ENCODE data around the gene OR2D3. TPM values are rescaled to one million over a fixed set of nuclear protein-coding genes. Genes with fewer than 3 reads are reported as not detected.
A peak's percentile ranks its signal among the peaks of the same experiment; 100 is the strongest.

OR2D3 gene
- polyA plus RNA-seq (2013, experiment 1 of 2): not detected
- polyA plus RNA-seq (2013, experiment 2 of 2): not detected

- Histone ChIP-seq H3K9ac (ENCODE audit: low read depth, low read length, poor library complexity) (no peak within 1 kb of the TSS), H2BK12ac (ENCODE audit: low read length) (no peak within 1 kb of the TSS), H3K23ac (ENCODE audit: low read depth, low read length, poor library complexity) (no peak within 1 kb of the TSS), H3K4ac (ENCODE audit: low read length) (no peak within 1 kb of the TSS), H2BK5ac (ENCODE audit: low read length) (no peak within 1 kb of the TSS), H3K27me3 (ENCODE audit: control insufficient read depth in 3 of 3, insufficient read depth in 3 of 3, low read depth in 1 of 3, low read length in 3 of 3) (no peaks in the 10 kb centered on the region), H3K4me1 (ENCODE audit: control insufficient read depth in 2 of 2, insufficient read depth in 1 of 2, low read depth in 1 of 2, low read length in 2 of 2) (peaks cover 0 to 2% of the 10 kb centered on the region in 2 donors), H2BK15ac (ENCODE audit: low read length) (no peak within 1 kb of the TSS), H3K18ac (ENCODE audit: low read length) (no peak within 1 kb of the TSS), H3K9me3 (replicated peaks in 1 of 2; ENCODE audit: control insufficient read depth in 2 of 2, insufficient read depth in 1 of 2, low read depth in 1 of 2, low read length in 2 of 2) (no peaks in the 10 kb centered on the region), H3K79me1 (ENCODE audit: low read depth, low read length) (no peaks in the 10 kb centered on the region), H2BK120ac (ENCODE audit: low read depth, low read length) (no peak within 1 kb of the TSS), H3K36me3 (replicated peaks in 1 of 2; ENCODE audit: control insufficient read depth in 2 of 2, insufficient read depth in 2 of 2, low read length in 2 of 2) (no peaks in the 10 kb centered on the region), H3K14ac (ENCODE audit: low read length) (no peak within 1 kb of the TSS), H2AFZ (ENCODE audit: low read length) (no peak within 1 kb of the TSS), H3K4me2 (ENCODE audit: insufficient read depth, low read length, poor library complexity, severe bottlenecking) (no peak within 1 kb of the TSS), H3K4me3 (ENCODE audit: low read length in 2 of 2) (no peak within 1 kb of the TSS), H2AK5ac (ENCODE audit: low read depth, low read length) (no peak within 1 kb of the TSS), H3K27ac (replicated peaks; ENCODE audit: low read length) (no peak within 1 kb of the TSS), H4K8ac (ENCODE audit: low read depth, low read length) (no peak within 1 kb of the TSS), H4K91ac (ENCODE audit: low read depth, low read length, poor library complexity) (no peak within 1 kb of the TSS)
- no CpG with 5 or more reads among the region's 1 CpG for WGBS, 2 donors (ENCODE audit: extremely low coverage in 2 of 2, insufficient read length in 2 of 2, insufficient replicate concordance in 1 of 2)
- no peak for DNase-seq (ENCODE audit: low spot score)
Observed at GRCh38 chr11:6920702-6921101, at the start of gene OR2D3. Gene OR2D3, plus strand, starts transcription at chr11:6921002. Its CDS starts 0 bp downstream, at chr11:6921002.

GRCh38 chr11:6871278-6871677, 49.5 kb upstream of the OR2D3 start:
- no peak overlapping the region for H3K27ac ChIP-seq (replicated peaks; ENCODE audit: low read length)
- H2BK15ac ChIP-seq (ENCODE audit: low read length): no peak overlapping the region
- no peaks in the 10 kb centered on the region for H3K79me1 ChIP-seq (ENCODE audit: low read depth, low read length)
- no peak overlapping the region for H3K4me2 ChIP-seq (ENCODE audit: insufficient read depth, low read length, poor library complexity, severe bottlenecking)
- no peak overlapping the region for H2BK120ac ChIP-seq (ENCODE audit: low read depth, low read length)
- no peaks in the 10 kb centered on the region for H3K4me1 ChIP-seq (ENCODE audit: control insufficient read depth in 2 of 2, insufficient read depth in 1 of 2, low read depth in 1 of 2, low read length in 2 of 2)
- H3K9ac ChIP-seq (ENCODE audit: low read depth, low read length, poor library complexity): no peak overlapping the region
- no peak overlapping the region for H2BK5ac ChIP-seq (ENCODE audit: low read length)
- no peaks in the 10 kb centered on the region for H3K9me3 ChIP-seq (replicated peaks in 1 of 2; ENCODE audit: control insufficient read depth in 2 of 2, insufficient read depth in 1 of 2, low read depth in 1 of 2, low read length in 2 of 2)
- H3K14ac ChIP-seq (ENCODE audit: low read length): no peak overlapping the region
- no peak overlapping the region for H2AK5ac ChIP-seq (ENCODE audit: low read depth, low read length)
- no peak overlapping the region for H2AFZ ChIP-seq (ENCODE audit: low read length)
- no peak overlapping the region for H2BK12ac ChIP-seq (ENCODE audit: low read length)
- no peaks in the 10 kb centered on the region for H3K27me3 ChIP-seq (ENCODE audit: control insufficient read depth in 3 of 3, insufficient read depth in 3 of 3, low read depth in 1 of 3, low read length in 3 of 3)
- no peak overlapping the region for H4K8ac ChIP-seq (ENCODE audit: low read depth, low read length)
- DNase-seq (ENCODE audit: low spot score): no peak
- H3K18ac ChIP-seq (ENCODE audit: low read length): no peak overlapping the region
- no peak overlapping the region for H4K91ac ChIP-seq (ENCODE audit: low read depth, low read length, poor library complexity)
- WGBS, 2 donors (ENCODE audit: extremely low coverage in 2 of 2, insufficient read length in 2 of 2, insufficient replicate concordance in 1 of 2): no CpG with 5 or more reads among the region's 1 CpG
- no peak overlapping the region for H3K4ac ChIP-seq (ENCODE audit: low read length)
- H3K36me3 ChIP-seq (replicated peaks in 1 of 2; ENCODE audit: control insufficient read depth in 2 of 2, insufficient read depth in 2 of 2, low read length in 2 of 2): no peaks in the 10 kb centered on the region
- no peak overlapping the region for H3K23ac ChIP-seq (ENCODE audit: low read depth, low read length, poor library complexity)
- H3K4me3 ChIP-seq (ENCODE audit: low read length in 2 of 2): no peak overlapping the region

GRCh38 chr11:6875761-6876160, 45.0 kb upstream of the OR2D3 start:
- Histone ChIP-seq H3K4ac (ENCODE audit: low read length) (no peak overlapping the region), H3K79me1 (ENCODE audit: low read depth, low read length) (no peaks in the 10 kb centered on the region), H2BK15ac (ENCODE audit: low read length) (no peak overlapping the region), H2BK5ac (ENCODE audit: low read length) (no peak overlapping the region), H4K8ac (ENCODE audit: low read depth, low read length) (no peak overlapping the region), H2AK5ac (ENCODE audit: low read depth, low read length) (no peak overlapping the region), H2AFZ (ENCODE audit: low read length) (no peak overlapping the region), H3K36me3 (replicated peaks in 1 of 2; ENCODE audit: control insufficient read depth in 2 of 2, insufficient read depth in 2 of 2, low read length in 2 of 2) (no peaks in the 10 kb centered on the region), H3K4me3 (ENCODE audit: low read length in 2 of 2) (no peak overlapping the region), H2BK120ac (ENCODE audit: low read depth, low read length) (no peak overlapping the region), H4K91ac (ENCODE audit: low read depth, low read length, poor library complexity) (no peak overlapping the region), H3K4me1 (ENCODE audit: control insufficient read depth in 2 of 2, insufficient read depth in 1 of 2, low read depth in 1 of 2, low read length in 2 of 2) (no peaks in the 10 kb centered on the region), H3K9me3 (replicated peaks in 1 of 2; ENCODE audit: control insufficient read depth in 2 of 2, insufficient read depth in 1 of 2, low read depth in 1 of 2, low read length in 2 of 2) (no peaks in the 10 kb centered on the region), H3K18ac (ENCODE audit: low read length) (no peak overlapping the region), H3K14ac (ENCODE audit: low read length) (no peak overlapping the region), H2BK12ac (ENCODE audit: low read length) (no peak overlapping the region), H3K27me3 (ENCODE audit: control insufficient read depth in 3 of 3, insufficient read depth in 3 of 3, low read depth in 1 of 3, low read length in 3 of 3) (no peaks in the 10 kb centered on the region), H3K27ac (replicated peaks; ENCODE audit: low read length) (no peak overlapping the region), H3K23ac (ENCODE audit: low read depth, low read length, poor library complexity) (no peak overlapping the region), H3K9ac (ENCODE audit: low read depth, low read length, poor library complexity) (no peak overlapping the region), H3K4me2 (ENCODE audit: insufficient read depth, low read length, poor library complexity, severe bottlenecking) (no peak overlapping the region)
- no CpG with 5 or more reads among the region's 2 CpGs for WGBS, 2 donors (ENCODE audit: extremely low coverage in 2 of 2, insufficient read length in 2 of 2, insufficient replicate concordance in 1 of 2)
- no peak for DNase-seq (ENCODE audit: low spot score)

- Histone ChIP-seq H3K9ac (ENCODE audit: low read depth, low read length, poor library complexity) (no peak within 1 kb of the TSS), H3K4ac (ENCODE audit: low read length) (no peak within 1 kb of the TSS), H3K4me2 (ENCODE audit: insufficient read depth, low read length, poor library complexity, severe bottlenecking) (no peak within 1 kb of the TSS), H2BK12ac (ENCODE audit: low read length) (no peak within 1 kb of the TSS), H3K18ac (ENCODE audit: low read length) (no peak within 1 kb of the TSS), H3K14ac (ENCODE audit: low read length) (peak within 1 kb of the TSS; percentile 63), H2AK5ac (ENCODE audit: low read depth, low read length) (no peak within 1 kb of the TSS), H2BK120ac (ENCODE audit: low read depth, low read length) (no peak within 1 kb of the TSS), H3K4me1 (ENCODE audit: control insufficient read depth in 2 of 2, insufficient read depth in 1 of 2, low read depth in 1 of 2, low read length in 2 of 2) (no peaks in the 10 kb centered on the region), H2AFZ (ENCODE audit: low read length) (no peak within 1 kb of the TSS), H2BK5ac (ENCODE audit: low read length) (no peak within 1 kb of the TSS), H3K79me1 (ENCODE audit: low read depth, low read length) (no peaks in the 10 kb centered on the region), H2BK15ac (ENCODE audit: low read length) (no peak within 1 kb of the TSS), H3K36me3 (replicated peaks in 1 of 2; ENCODE audit: control insufficient read depth in 2 of 2, insufficient read depth in 2 of 2, low read length in 2 of 2) (no peaks in the 10 kb centered on the region), H3K4me3 (ENCODE audit: low read length in 2 of 2) (no peak within 1 kb of the TSS), H3K23ac (ENCODE audit: low read depth, low read length, poor library complexity) (no peak within 1 kb of the TSS), H4K91ac (ENCODE audit: low read depth, low read length, poor library complexity) (no peak within 1 kb of the TSS), H4K8ac (ENCODE audit: low read depth, low read length) (no peak within 1 kb of the TSS), H3K27me3 (ENCODE audit: control insufficient read depth in 3 of 3, insufficient read depth in 3 of 3, low read depth in 1 of 3, low read length in 3 of 3) (no peaks in the 10 kb centered on the region), H3K27ac (replicated peaks; ENCODE audit: low read length) (no peak within 1 kb of the TSS), H3K9me3 (replicated peaks in 1 of 2; ENCODE audit: control insufficient read depth in 2 of 2, insufficient read depth in 1 of 2, low read depth in 1 of 2, low read length in 2 of 2) (no peaks in the 10 kb centered on the region)
- no peak for DNase-seq (ENCODE audit: low spot score)
- no CpG with 5 or more reads among the region's 1 CpG for WGBS, 2 donors (ENCODE audit: extremely low coverage in 2 of 2, insufficient read length in 2 of 2, insufficient replicate concordance in 1 of 2)
Observed at GRCh38 chr11:6876325-6876724, 44.5 kb upstream of the OR2D3 start, which contains the start of gene OR10A4. Gene OR10A4, plus strand, starts transcription at chr11:6876625. Its CDS starts 23 bp downstream, at chr11:6876648.
